Endothelial cell of umbilical vein (primary cell): ENCODE data around the gene LILRB5. TPM values are rescaled to one million over a fixed set of nuclear protein-coding genes. Genes with fewer than 3 reads are reported as not detected.

Experiments
- BruUV-seq: library from RNA; stranded (reverse); fragments of 400-500 nt; replicated peaks from 2 replicates; lab custom pipeline; 2021; lab: Mats Ljungman, UMichigan
- CTCF ChIA-PET: fragments of 300-600, 350-600 bp; sonication (Branson Sonifier 250); formaldehyde crosslinking; loops from one replicate; lab custom pipeline; 2021; ENCODE audit warnings: antibody characterized with exemption, inconsistent platforms; lab: Charles Lee
- POLR2A ChIA-PET: fragments of 300-600, 350-600 bp; sonication (Branson Sonifier 250); formaldehyde crosslinking; loops from one replicate; lab custom pipeline; 2021; ENCODE audit warnings: antibody characterized with exemption, inconsistent platforms; lab: Charles Lee
- DNase-seq: peaks from one replicate; pipeline ENCODE4 v3.0.0-alpha.2; 2011; ENCODE audit warnings: low read depth, low spot score
- FAIRE-seq: peaks from 2 replicates; lab custom pipeline; 2011; peaks lifted over from hg19 to GRCh38; lab: Jason Lieb, UNC
- H2AFZ ChIP-seq: 2 replicates; pipeline ENCODE4 v1.6.0; 2012; ENCODE audit warnings: low read depth, low read length, control low read depth, inconsistent platforms
- H3K27ac ChIP-seq: 2 replicates; pipeline ENCODE4 v1.5.1; 2011; ENCODE audit warnings: low read depth, mild to moderate bottlenecking, control low read depth, low read length, moderate library complexity; ENCODE audit not compliant: insufficient read depth
- H3K27me3 ChIP-seq, 2 experiments: 2 replicates each; pipeline versions ENCODE4 v1.6.0 to v1.6.1; 2011; ENCODE audit warnings: low read length in 2 of 2, mixed read lengths in 1 of 2; ENCODE audit not compliant: control insufficient read depth in 2 of 2, insufficient read depth in 2 of 2
- H3K36me3 ChIP-seq, 2 experiments: 2 replicates in 1 of 2; 3 replicates in 1 of 2; pipeline ENCODE4 v1.5.1; 2011; ENCODE audit warnings: low read length in 2 of 2, mild to moderate bottlenecking in 1 of 2, moderate library complexity in 1 of 2; ENCODE audit not compliant: control insufficient read depth in 2 of 2, insufficient read depth in 2 of 2; ENCODE audit errors: extremely low read depth in 1 of 2
- H3K4me1 ChIP-seq: 3 replicates; pipeline ENCODE4 v1.5.1; 2011; ENCODE audit warnings: mild to moderate bottlenecking, low read length; ENCODE audit not compliant: control insufficient read depth, insufficient read depth; ENCODE audit errors: extremely low read depth
- H3K4me2 ChIP-seq: 2 replicates; pipeline ENCODE4 v1.6.1; 2011; ENCODE audit warnings: low read length, control low read depth, mixed read lengths; ENCODE audit not compliant: insufficient read depth
- H3K4me3 ChIP-seq, 3 experiments: fragments of 200-600 bp in 1 of 3; sonication (generic), shearing (Covaris generic) in 1 of 3; replicated peaks in 1 of 3; 2 replicates each; pipeline ENCODE4 v1.5.1; 2011 to 2016; ENCODE audit warnings: control low read depth in 3 of 3, low read length in 3 of 3, mild to moderate bottlenecking in 2 of 3, inconsistent platforms in 1 of 3, low read depth in 1 of 3, moderate library complexity in 1 of 3; ENCODE audit not compliant: insufficient read depth in 1 of 3
- H3K79me2 ChIP-seq: 2 replicates; pipeline ENCODE4 v1.6.0; 2012; ENCODE audit warnings: low read length, inconsistent platforms; ENCODE audit not compliant: control insufficient read depth, insufficient read depth
- H3K9ac ChIP-seq: replicated peaks from 2 replicates; pipeline ENCODE3; 2011; ENCODE audit warnings: low read length, control low read depth; ENCODE audit not compliant: insufficient read depth; ENCODE audit errors: extremely low read depth
- H3K9me1 ChIP-seq: replicated peaks from 3 replicates; pipeline ENCODE4 v1.6.0; 2011; ENCODE audit warnings: mild to moderate bottlenecking, low read length; ENCODE audit not compliant: control insufficient read depth, insufficient read depth; ENCODE audit errors: extremely low read depth
- H3K9me3 ChIP-seq: replicated peaks from 2 replicates; pipeline ENCODE4 v1.5.1; 2012; ENCODE audit warnings: low read length, inconsistent platforms; ENCODE audit not compliant: control insufficient read depth, insufficient read depth
- H4K20me1 ChIP-seq: replicated peaks from 2 replicates; pipeline ENCODE3; 2011; ENCODE audit warnings: mild to moderate bottlenecking, low read length; ENCODE audit not compliant: control insufficient read depth, insufficient read depth; ENCODE audit errors: extremely low read depth
- EZH2 ChIP-seq: IDR thresholded peaks from 2 replicates; pipeline ENCODE4 v1.6.1; 2012; ENCODE audit warnings: borderline replicate concordance, low read depth, mild to moderate bottlenecking, moderate library complexity, low read length, inconsistent platforms; ENCODE audit not compliant: severe bottlenecking
- FOS ChIP-seq: IDR thresholded peaks from 2 replicates; pipeline ENCODE4 v1.6.1; 2011; ENCODE audit warnings: mild to moderate bottlenecking, low read length, moderate library complexity, borderline replicate concordance; ENCODE audit not compliant: insufficient read depth
- GATA2 ChIP-seq: IDR thresholded peaks from 2 replicates; pipeline ENCODE4 v1.7.0; 2011; ENCODE audit warnings: low read depth, mild to moderate bottlenecking, moderate library complexity, mixed read lengths, low read length; ENCODE audit not compliant: insufficient read length, insufficient read depth
- JUN ChIP-seq: IDR thresholded peaks from 2 replicates; pipeline ENCODE4 v1.6.1; 2011; ENCODE audit warnings: borderline replicate concordance, low read depth; ENCODE audit not compliant: insufficient read length, insufficient read depth
- MAX ChIP-seq: IDR thresholded peaks from 2 replicates; pipeline ENCODE4 v1.6.1; 2011; ENCODE audit not compliant: insufficient read depth, insufficient read length
- MYC ChIP-seq: IDR thresholded peaks from one replicate; pipeline ENCODE4 v1.6.1; 2011; ENCODE audit warnings: mild to moderate bottlenecking, low read depth, low read length
- POLR2A ChIP-seq: IDR thresholded peaks from 2 replicates; pipeline ENCODE4 v1.6.1; 2012; ENCODE audit warnings: low read depth, mild to moderate bottlenecking, control low read depth, low read length
- POLR2AphosphoS5 ChIP-seq: IDR thresholded peaks from 2 replicates; pipeline ENCODE4 v1.6.1; 2012; ENCODE audit warnings: low read depth, mild to moderate bottlenecking, control low read depth, low read length, moderate library complexity; ENCODE audit not compliant: insufficient read depth
- dilution Hi-C: fragments of 300-500 bp; cut with MboI; formaldehyde crosslinking; loops from one replicate; pipeline ENCODE4 v1.15.0; 2019; ENCODE audit warnings: low sequenced_read_pairs; ENCODE audit not compliant: extremely low pct_ligation_motif_present
- intact Hi-C: fragments of 100-400 bp; cut with micrococcal nuclease; formaldehyde crosslinking; loops from one replicate; pipeline ENCODE4 v1.10.0; 2022
- polyA plus RNA-seq, 4 experiments: library from polyadenylated mRNA; depleted of rRNA in 3 of 4; stranded (reverse) in 3 of 4; unstranded in 1 of 4; fragments of >200 nt; gene quantifications; 2 replicates each; pipeline versions ENCODE4 v1.2.1 to v1.2.3, GENCODE V29; 2011 to 2012; ENCODE audit warnings: missing spikeins in 1 of 4
- total RNA-seq: library from RNA; stranded (reverse); gene quantifications from 2 replicates; pipeline ENCODE4 v1.2.3, GENCODE V29; 2021
- TF ChIP-seq, protein P1 (sequence below), 2 donors: IDR thresholded peaks; 1 replicate in 1 of 2; 2 replicates in 1 of 2; pipeline ENCODE4 v1.5.1; 2011; ENCODE audit warnings: low read length in 2 of 2, mild to moderate bottlenecking in 2 of 2, moderate library complexity in 2 of 2, control low read depth in 1 of 2, inconsistent platforms in 1 of 2, low read depth in 1 of 2; ENCODE audit not compliant: insufficient read depth in 1 of 2; ENCODE audit errors: extremely low read depth in 1 of 2

Gene LILRB5
- total and polyA plus RNA-seq, 2 donors (not counting 3 experiments of a cell fraction or from before 2014, with no cell fraction given), result not detected

DNA sequence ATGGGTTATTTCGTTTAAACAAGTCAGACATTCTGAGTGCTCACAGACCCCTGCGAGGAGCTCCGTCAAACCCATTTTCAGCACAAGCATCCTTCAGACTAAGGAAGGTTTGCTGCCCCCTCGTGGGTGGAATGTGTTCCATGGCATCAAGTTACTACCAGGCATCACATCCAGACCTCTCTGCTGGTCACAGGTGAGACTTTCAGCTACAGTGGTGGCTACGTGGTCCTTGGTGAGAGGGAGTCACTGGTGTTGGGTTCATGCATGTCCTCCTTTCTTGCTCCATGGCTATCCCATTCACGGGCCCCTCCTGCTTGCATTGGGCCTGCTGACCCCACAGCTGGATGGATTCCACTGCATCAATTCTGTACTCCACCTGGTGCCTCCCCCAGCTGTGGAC is 9.1 kb upstream of the LILRB5 start:
- CTCF ChIA-PET, result interaction anchor here (0.6 to 3.0 kb wide), 50 partner anchors 8 to 1070 kb away, joined by 3 to 35 read pairs (median 4); partner anchors contain the start of genes CNOT3, LENG1, LILRB3 and LILRB5
- POLR2A ChIA-PET, result interaction anchor here (0.6 to 1.0 kb wide), 4 partner anchors 9 to 256 kb away, joined by 3 to 10 read pairs (median 5); partner anchors contain the start of genes LILRB5 and MBOAT7
- Histone ChIP-seq H3K4me3 (no peak overlapping the region), H2AFZ (no peak overlapping the region), H3K9me1 (no peaks in the 10 kb centered on the region), H3K27ac (no peak overlapping the region), H3K4me1 (no peaks in the 10 kb centered on the region), H3K36me3 (no peaks in the 10 kb centered on the region), H4K20me1 (no peaks in the 10 kb centered on the region), H3K79me2 (no peaks in the 10 kb centered on the region), H3K4me2 (no peak overlapping the region), H3K9me3 (no peaks in the 10 kb centered on the region), H3K27me3 (peaks cover 6 to 9% of the 10 kb centered on the region in 2 experiments), H3K9ac (no peak overlapping the region)
- no TSS peak for BruUV-seq
- peak; percentile 91 for FAIRE-seq
- dilution Hi-C loops, result no loop called here
- TF ChIP-seq, protein P1, sequence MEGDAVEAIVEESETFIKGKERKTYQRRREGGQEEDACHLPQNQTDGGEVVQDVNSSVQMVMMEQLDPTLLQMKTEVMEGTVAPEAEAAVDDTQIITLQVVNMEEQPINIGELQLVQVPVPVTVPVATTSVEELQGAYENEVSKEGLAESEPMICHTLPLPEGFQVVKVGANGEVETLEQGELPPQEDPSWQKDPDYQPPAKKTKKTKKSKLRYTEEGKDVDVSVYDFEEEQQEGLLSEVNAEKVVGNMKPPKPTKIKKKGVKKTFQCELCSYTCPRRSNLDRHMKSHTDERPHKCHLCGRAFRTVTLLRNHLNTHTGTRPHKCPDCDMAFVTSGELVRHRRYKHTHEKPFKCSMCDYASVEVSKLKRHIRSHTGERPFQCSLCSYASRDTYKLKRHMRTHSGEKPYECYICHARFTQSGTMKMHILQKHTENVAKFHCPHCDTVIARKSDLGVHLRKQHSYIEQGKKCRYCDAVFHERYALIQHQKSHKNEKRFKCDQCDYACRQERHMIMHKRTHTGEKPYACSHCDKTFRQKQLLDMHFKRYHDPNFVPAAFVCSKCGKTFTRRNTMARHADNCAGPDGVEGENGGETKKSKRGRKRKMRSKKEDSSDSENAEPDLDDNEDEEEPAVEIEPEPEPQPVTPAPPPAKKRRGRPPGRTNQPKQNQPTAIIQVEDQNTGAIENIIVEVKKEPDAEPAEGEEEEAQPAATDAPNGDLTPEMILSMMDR (IDR thresholded peaks at IDR 0.05; ENCODE audit: extremely low read depth in 1 of 2, insufficient read depth in 1 of 2, low read depth in 1 of 2, low read length in 2 of 2), result peak; percentile 72 to 83
- no peak for TF ChIP-seq JUN
- intact Hi-C loops, result loop anchor here (1.0 kb wide), 1 partner anchor 98 kb away; no protein-coding TSS in a partner anchor
- peak; percentile 70 for DNase-seq

- no peak for FAIRE-seq
- Histone ChIP-seq H3K4me3 (no peak overlapping the region), H3K4me1 (no peaks in the 10 kb centered on the region), H3K27me3 (peaks cover 0 to 3% of the 10 kb centered on the region in 2 experiments), H3K36me3 (no peaks in the 10 kb centered on the region), H3K9me3 (no peaks in the 10 kb centered on the region), H4K20me1 (no peaks in the 10 kb centered on the region), H2AFZ (no peak overlapping the region), H3K4me2 (no peak overlapping the region), H3K27ac (no peak overlapping the region), H3K79me2 (no peaks in the 10 kb centered on the region), H3K9me1 (no peaks in the 10 kb centered on the region), H3K9ac (no peak overlapping the region)
- no peak for TF ChIP-seq MAX
- no peak for TF ChIP-seq EZH2
- no peak for TF ChIP-seq MYC
- TF ChIP-seq, protein P1 (IDR thresholded peaks at IDR 0.05; ENCODE audit: extremely low read depth in 1 of 2, insufficient read depth in 1 of 2, low read depth in 1 of 2, low read length in 2 of 2), result no peak
- no peak for TF ChIP-seq POLR2A
- no peak for TF ChIP-seq FOS
- TF ChIP-seq GATA2, result no peak
- TF ChIP-seq POLR2AphosphoS5, result no peak
- TF ChIP-seq JUN, result no peak
- POLR2A ChIA-PET, result no interaction called here
- CTCF ChIA-PET, result no interaction called here
- intact Hi-C loops, result no loop called here
- dilution Hi-C loops, result no loop called here
- BruUV-seq, result no TSS peak
- DNase-seq, result no peak
Observed at GRCh38 chr19:54262470-54262869, 5.4 kb upstream of the LILRB5 start.
